ENCODE measurements around the gene LEMD2. TPM values are rescaled to one million over a fixed set of nuclear protein-coding genes. Genes with fewer than 3 reads are reported as not detected.

LEMD2 gene
- total RNA-seq, 1 experiment from 2014 or later, result 43.9 TPM

GRCh38 chr6:33813990-33814985 lies 25.4 kb upstream of the LEMD2 start:
- RAD21 ChIA-PET (ENCODE audit: low non-redundant PET in 1 of 2, low total read pairs in 2 of 2, uncharacterized antibody in 2 of 2, unreplicated experiment in 2 of 2), result no interaction called here
- H3K4me1 ChIP-seq (ENCODE audit: control insufficient read depth in 1 of 2, insufficient read depth in 2 of 2, low read length in 2 of 2), result no peaks in the 10 kb centered on the region
- H3K9me2 ChIP-seq (ENCODE audit: insufficient read depth), result no peaks in the 10 kb centered on the region
- H3K9me3 ChIP-seq (ENCODE audit: control insufficient read depth in 1 of 2, insufficient read depth in 1 of 2, low read depth in 1 of 2, low read length in 2 of 2), result no peaks in the 10 kb centered on the region
- CTCF ChIA-PET, result interaction anchor here (2.2 kb wide), 1 partner anchor 241 kb away, joined by 4 read pairs; no protein-coding TSS in a partner anchor
- peaks cover 35% of the 10 kb centered on the region for H3K27me3 ChIP-seq (ENCODE audit: insufficient read depth, low read length)
- H3K4me2 ChIP-seq (ENCODE audit: low read length), result no peak overlapping the region
- intact Hi-C loops (cut with micrococcal nuclease), result no loop called here
- TF ChIP-seq, protein P1, sequence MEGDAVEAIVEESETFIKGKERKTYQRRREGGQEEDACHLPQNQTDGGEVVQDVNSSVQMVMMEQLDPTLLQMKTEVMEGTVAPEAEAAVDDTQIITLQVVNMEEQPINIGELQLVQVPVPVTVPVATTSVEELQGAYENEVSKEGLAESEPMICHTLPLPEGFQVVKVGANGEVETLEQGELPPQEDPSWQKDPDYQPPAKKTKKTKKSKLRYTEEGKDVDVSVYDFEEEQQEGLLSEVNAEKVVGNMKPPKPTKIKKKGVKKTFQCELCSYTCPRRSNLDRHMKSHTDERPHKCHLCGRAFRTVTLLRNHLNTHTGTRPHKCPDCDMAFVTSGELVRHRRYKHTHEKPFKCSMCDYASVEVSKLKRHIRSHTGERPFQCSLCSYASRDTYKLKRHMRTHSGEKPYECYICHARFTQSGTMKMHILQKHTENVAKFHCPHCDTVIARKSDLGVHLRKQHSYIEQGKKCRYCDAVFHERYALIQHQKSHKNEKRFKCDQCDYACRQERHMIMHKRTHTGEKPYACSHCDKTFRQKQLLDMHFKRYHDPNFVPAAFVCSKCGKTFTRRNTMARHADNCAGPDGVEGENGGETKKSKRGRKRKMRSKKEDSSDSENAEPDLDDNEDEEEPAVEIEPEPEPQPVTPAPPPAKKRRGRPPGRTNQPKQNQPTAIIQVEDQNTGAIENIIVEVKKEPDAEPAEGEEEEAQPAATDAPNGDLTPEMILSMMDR (IDR thresholded peaks at IDR 0.05 in 2 of 3, conservative IDR thresholded peaks at IDR 0.05 in 1 of 3; ENCODE audit: borderline replicate concordance in 1 of 3, insufficient read depth in 1 of 3, low read depth in 2 of 3, low read length in 2 of 3), result no peak
- ATAC-seq (no peak), DNase-seq (ENCODE audit: low read depth, low spot score) (no peak)
- no peak overlapping the region for H2AFZ ChIP-seq (ENCODE audit: low read depth, low read length, poor library complexity, severe bottlenecking)
- no peak overlapping the region for H3K4me3 ChIP-seq (replicated peaks in 1 of 2; ENCODE audit: low read depth in 1 of 2, low read length in 2 of 2)
- no peak overlapping the region for H3K9ac ChIP-seq (ENCODE audit: low read length)
- no TSS peak for BruUV-seq (replicated peaks)
- no peaks in the 10 kb centered on the region for H4K20me1 ChIP-seq (ENCODE audit: insufficient read depth)
- no peak overlapping the region for H3K27ac ChIP-seq (ENCODE audit: low read depth, low read length)
- POLR2A ChIA-PET, result no interaction called here
- H3K36me3 ChIP-seq (ENCODE audit: control insufficient read depth in 1 of 2, insufficient read depth in 2 of 2, low read length in 2 of 2), result no peaks in the 10 kb centered on the region
- no peaks in the 10 kb centered on the region for H3K79me2 ChIP-seq (ENCODE audit: insufficient read depth, low read length)

GRCh38 chr6:33813246-33813904 lies 24.4 kb upstream of the LEMD2 start:
- H3K9me3 ChIP-seq (ENCODE audit: control insufficient read depth in 1 of 2, insufficient read depth in 1 of 2, low read depth in 1 of 2, low read length in 2 of 2), result no peaks in the 10 kb centered on the region
- H2AFZ ChIP-seq (ENCODE audit: low read depth, low read length, poor library complexity, severe bottlenecking), result no peak overlapping the region
- POLR2A ChIA-PET, result no interaction called here
- BruUV-seq (replicated peaks), result no TSS peak
- CTCF ChIA-PET, result interaction anchor here (2.2 kb wide), 1 partner anchor 242 kb away, joined by 4 read pairs; no protein-coding TSS in a partner anchor
- no peak overlapping the region for H3K9ac ChIP-seq (ENCODE audit: low read length)
- no peaks in the 10 kb centered on the region for H3K79me2 ChIP-seq (ENCODE audit: insufficient read depth, low read length)
- no peaks in the 10 kb centered on the region for H3K9me2 ChIP-seq (ENCODE audit: insufficient read depth)
- no peaks in the 10 kb centered on the region for H4K20me1 ChIP-seq (ENCODE audit: insufficient read depth)
- no peaks in the 10 kb centered on the region for H3K4me1 ChIP-seq (ENCODE audit: control insufficient read depth in 1 of 2, insufficient read depth in 2 of 2, low read length in 2 of 2)
- intact Hi-C loops (cut with micrococcal nuclease), result no loop called here
- no peak for DNase-seq (ENCODE audit: low read depth, low spot score)
- RAD21 ChIA-PET (ENCODE audit: low non-redundant PET in 1 of 2, low total read pairs in 2 of 2, uncharacterized antibody in 2 of 2, unreplicated experiment in 2 of 2), result no interaction called here
- H3K27ac ChIP-seq (ENCODE audit: low read depth, low read length), result no peak overlapping the region
- no peaks in the 10 kb centered on the region for H3K36me3 ChIP-seq (ENCODE audit: control insufficient read depth in 1 of 2, insufficient read depth in 2 of 2, low read length in 2 of 2)
- H3K4me3 ChIP-seq (replicated peaks in 1 of 2; ENCODE audit: low read depth in 1 of 2, low read length in 2 of 2), result no peak overlapping the region
- peaks cover 41% of the 10 kb centered on the region for H3K27me3 ChIP-seq (ENCODE audit: insufficient read depth, low read length)
- ATAC-seq, result no peak
- H3K4me2 ChIP-seq (ENCODE audit: low read length), result no peak overlapping the region
- TF ChIP-seq, protein P2, sequence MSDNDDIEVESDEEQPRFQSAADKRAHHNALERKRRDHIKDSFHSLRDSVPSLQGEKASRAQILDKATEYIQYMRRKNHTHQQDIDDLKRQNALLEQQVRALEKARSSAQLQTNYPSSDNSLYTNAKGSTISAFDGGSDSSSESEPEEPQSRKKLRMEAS (IDR thresholded peaks at IDR 0.05), result no peak
- TF ChIP-seq RAD21 (IDR thresholded peaks at IDR 0.05; ENCODE audit: low read depth), result no peak
- no peak for TF ChIP-seq SIN3A (IDR thresholded peaks at IDR 0.05; ENCODE audit: low read depth)
- no peak for TF ChIP-seq ELF1 (IDR thresholded peaks at IDR 0.05; ENCODE audit: borderline replicate concordance, low read depth)
- TF ChIP-seq ZFX (IDR thresholded peaks at IDR 0.05), result no peak
- TF ChIP-seq YY1 (IDR thresholded peaks at IDR 0.05; ENCODE audit: extremely low read depth, insufficient replicate concordance, low read depth, low read length), result no peak
- no peak for TF ChIP-seq ZNF274 (IDR thresholded peaks at IDR 0.05; ENCODE audit: low read depth, low read length)
- TF ChIP-seq, protein P3, sequence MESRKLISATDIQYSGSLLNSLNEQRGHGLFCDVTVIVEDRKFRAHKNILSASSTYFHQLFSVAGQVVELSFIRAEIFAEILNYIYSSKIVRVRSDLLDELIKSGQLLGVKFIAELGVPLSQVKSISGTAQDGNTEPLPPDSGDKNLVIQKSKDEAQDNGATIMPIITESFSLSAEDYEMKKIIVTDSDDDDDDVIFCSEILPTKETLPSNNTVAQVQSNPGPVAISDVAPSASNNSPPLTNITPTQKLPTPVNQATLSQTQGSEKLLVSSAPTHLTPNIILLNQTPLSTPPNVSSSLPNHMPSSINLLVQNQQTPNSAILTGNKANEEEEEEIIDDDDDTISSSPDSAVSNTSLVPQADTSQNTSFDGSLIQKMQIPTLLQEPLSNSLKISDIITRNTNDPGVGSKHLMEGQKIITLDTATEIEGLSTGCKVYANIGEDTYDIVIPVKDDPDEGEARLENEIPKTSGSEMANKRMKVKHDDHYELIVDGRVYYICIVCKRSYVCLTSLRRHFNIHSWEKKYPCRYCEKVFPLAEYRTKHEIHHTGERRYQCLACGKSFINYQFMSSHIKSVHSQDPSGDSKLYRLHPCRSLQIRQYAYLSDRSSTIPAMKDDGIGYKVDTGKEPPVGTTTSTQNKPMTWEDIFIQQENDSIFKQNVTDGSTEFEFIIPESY (IDR thresholded peaks at IDR 0.05; ENCODE audit: extremely low read depth, insufficient replicate concordance, low read length), result no peak
- TF ChIP-seq JUND (IDR thresholded peaks at IDR 0.05), result no peak
